ENCODE data around the gene CCDC141.

Gene CCDC141

DNA sequence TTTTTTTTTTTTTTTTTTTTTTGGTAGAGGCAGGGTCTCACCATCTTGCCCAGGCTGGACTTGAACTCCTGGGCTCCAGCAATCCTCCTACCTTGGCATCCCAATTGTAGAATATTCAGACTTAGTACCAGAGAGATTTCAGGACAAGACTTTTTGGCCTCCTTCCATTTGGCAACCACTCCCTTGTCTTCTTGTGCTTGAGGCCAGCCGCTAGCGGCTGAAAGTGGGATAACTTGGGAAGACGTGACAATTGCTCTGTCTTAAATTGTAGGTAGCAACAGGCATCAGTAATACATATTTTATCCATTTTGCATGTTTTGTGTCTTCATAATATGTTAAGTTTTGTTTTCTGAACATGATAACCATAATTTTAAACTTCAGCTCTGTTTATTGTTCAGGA is 189.4 kb downstream of the CCDC141 start:
- no peak for FAIRE-seq

DNA sequence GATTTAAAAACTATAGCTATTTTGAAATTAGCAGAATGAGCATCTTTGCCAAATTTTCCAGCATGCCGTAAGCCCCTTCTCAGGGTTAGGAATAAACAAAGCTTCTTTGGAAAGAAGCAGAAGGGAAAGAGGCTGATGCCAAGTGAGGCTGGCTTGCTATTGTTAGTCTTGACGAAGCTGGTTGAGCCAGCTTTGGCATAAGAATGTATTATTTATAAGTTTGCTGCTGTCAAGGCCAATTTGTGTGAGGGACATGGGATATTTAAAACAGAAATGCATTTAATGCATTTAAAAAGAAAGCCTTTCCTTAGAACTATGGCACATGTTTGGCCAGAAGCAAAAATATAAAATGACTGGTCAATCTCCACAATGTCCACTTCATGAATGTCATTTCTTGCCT is 190.2 kb downstream of the CCDC141 start:
- no peak for FAIRE-seq

DNA sequence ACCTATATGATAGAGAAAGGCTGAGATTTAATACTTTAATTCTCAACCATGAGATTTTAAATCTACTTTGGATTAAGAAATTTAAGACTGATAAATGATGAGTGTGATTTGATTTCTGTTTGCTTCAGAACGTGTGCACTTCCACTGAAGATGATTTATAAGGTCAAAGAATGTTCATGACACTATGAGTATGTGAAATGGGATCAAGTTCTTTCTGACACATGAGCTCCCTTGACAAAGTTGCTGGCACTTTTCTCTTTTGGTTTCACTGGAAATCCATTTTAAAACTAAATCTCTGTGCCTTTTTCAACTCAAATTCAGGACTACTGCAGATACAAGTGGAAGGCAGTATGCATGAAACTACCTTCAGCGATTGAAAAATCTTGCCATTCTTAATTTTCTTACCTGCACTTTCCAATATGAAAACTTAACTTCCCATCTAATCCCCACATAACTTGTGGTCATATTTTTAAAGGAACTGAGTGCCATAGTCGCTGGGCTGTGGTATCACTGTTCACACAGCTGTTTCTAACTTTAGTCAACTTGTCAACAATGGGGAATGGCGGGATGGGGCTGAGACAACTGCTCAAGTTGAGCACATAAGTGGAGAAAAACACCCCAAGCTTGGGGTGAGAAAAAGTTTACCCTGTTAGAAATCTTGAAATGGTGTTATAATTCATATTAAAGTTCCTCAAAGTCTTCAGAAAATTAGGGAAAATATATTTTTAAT is 190.9 kb downstream of the CCDC141 start:
- FAIRE-seq, result no peak

DNA sequence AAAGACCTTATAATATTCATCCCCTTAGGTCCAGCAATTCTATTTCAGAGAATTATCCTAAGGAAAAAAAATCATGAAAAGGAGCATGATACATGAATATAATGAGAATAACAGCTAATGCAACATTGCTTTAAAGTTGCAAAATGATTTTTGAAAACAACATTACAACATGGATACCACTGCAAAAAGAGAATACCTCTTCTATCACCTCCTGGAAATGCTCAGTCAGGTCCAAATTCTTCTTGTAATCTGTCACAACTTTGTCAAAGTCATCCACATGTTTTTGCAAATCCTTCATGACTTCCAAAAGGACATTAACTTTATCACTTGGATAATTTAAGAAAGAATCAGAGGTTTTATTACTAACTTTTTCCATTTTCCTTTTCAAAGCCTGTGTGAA is 194.8 kb downstream of the CCDC141 start:
- no peak for FAIRE-seq

DNA sequence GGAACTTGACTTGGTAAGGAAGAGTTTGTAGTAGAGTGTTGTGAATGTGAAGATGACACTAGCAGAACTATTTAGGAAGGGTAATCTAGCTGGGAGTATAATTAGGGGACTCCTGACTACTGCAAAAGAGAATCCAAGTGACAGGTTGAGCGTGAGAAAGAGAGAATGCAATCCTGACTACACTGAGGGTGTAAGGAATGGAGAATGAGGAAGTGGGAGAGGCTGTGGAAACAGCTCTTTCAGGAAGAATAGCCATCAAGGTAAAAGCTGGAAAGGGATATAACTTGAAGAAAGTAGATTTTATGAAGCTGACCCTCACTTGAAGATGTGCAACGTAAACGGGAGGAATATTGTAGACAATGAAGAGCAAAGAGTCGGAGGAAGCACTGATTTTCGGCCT is 201.6 kb downstream of the CCDC141 start:
- no peak for FAIRE-seq

DNA sequence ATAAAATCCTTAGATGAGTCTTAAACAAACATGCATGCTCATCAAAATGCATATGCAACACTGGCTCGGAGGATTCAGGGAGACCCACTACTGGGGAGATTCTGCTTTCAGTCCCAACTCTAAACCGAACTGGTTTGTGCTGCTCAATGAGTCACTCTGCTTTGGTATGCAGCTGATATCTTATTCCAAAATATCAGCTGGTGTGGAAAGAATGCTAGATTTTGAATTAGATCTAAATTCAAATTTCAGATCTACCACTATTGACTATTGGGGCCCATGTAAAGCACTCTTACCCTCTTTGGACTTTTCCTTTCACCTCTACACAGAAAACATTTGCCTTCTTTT is 203.5 kb downstream of the CCDC141 start:
- FAIRE-seq, result no peak

DNA sequence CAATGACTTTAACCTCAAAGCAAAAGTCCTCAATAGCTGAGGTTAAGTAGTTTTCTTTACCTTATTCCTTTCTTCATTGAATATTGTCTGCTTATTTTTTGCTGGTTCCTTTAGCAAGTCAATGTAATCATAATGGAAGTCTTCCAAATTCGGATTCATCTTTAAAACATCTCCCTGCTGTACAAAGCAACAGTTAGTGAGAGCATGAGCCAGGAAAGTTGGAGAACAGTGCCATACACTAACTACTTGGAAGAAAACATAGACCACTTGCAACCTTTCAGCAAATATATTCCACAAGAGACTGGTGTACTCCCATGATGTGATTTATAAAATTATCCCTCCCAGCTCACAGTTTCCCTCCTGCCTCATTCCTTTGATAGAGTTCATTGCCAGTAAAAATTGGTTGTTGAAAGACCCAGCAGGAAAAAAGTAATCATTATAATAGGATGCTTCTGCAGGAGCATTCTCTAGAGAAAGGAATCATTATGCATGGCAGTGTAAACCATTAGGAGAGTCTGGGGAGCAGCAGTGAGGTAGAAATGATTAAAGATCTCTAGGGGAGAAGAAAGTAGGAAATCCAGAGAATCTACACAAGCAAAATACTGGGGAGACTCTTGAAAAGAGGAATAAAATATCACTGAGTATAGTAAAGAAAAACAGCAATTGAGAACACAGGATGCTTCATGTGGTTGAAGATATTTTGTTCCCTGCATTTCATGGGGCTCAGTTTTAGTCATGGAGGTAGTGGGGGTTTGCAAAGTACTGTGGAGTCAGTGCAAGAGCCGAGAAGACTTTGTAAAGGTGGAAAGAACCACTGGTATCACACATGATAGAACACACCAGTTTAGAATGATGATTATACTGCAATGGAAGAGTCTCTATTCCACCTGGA is 204.1 kb downstream of the CCDC141 start:
- no peak for FAIRE-seq

DNA sequence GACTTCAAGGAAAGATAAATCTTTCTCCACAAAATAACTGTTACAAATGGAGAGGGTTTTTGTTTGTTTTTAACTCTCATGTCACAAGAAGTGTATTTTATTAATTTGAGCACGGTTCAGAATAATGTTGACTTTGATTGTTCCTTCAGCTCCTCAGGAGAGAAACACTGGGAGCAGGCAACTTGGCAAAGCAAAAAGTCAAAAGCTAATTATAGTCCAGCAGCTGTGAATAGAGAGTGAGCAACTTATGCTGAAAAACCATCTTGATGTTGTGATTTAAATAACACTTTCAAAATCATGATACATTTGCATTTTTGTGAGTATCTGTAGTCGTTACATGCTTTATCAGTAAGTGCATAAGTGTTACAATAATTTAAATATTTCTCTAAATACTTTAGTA is 205.2 kb downstream of the CCDC141 start:
- no peak for FAIRE-seq

DNA sequence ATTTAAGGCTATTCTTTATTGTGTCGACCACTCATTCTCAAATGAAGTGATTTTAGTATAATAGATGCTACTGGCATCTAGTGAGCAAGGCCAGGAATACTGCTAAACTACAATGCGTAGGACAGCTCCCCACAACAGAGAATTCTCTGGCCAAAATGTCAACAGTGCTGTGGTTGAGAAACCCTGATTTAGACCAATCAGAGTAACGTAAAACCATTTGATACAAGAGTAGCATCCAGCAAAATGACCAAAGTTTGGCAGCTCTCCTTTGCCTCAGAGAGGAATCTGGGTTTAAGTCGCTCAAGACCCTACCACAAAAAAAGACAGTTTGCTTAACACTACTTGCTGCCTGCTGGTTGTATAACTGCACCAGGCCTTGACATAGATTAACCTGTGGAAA is 205.7 kb downstream of the CCDC141 start:
- FAIRE-seq, result no peak

DNA sequence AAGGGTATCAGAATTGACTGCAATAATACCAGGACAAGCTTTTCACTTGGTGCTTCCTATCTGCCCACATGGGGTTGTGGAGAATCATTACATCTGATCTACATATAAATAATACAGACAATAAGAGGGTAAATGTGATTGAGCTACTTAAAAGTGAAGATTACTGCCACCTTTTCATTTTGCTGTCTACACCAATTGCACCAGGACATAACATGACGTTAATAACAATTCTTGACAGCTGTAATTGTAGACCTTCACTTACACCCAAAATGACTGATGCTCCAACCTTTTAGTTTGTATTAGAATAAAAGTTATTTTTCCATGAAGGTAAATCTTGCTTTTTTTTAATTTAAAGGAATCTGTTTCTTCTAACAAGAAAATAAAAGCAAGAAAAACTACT is 206.2 kb downstream of the CCDC141 start:
- FAIRE-seq, result no peak

DNA sequence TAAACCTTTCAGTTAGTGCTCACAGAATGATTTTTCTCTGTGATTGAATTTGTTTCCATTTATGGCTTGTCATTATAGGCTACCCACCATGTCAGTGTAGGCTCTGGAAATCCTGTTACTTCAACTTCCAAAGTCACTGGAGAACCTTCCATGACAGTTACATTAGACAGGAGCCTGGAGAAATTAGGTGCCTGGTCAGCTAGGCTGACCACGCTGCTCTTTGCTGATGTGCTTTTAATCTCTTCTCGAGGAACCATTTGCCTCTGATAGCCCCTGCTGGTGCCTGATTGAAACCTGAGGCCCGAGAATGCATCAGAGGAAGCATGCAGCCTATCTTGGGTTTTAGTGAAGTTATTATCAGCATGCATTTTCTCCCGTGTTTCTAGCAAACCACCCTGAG is 213.1 kb downstream of the CCDC141 start:
- no peak for FAIRE-seq

DNA sequence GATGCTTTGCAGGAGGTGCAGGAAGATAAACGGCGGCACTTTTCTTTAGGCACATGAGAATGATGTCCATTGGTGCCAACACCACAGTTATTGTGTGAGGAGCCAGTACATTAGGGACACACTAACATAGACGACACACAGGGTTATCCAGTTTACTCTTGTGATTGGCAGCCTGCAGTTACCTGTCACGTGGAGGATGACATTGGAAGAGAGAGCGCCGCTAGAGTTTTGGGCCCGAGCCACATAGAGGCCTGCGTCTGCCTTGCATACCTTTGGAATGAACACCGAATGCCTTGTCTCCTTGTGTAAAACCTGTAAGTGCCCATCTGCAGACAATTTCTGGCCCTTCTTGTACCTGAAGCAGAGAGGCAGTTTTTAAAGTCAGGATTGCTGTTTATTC is 215.9 kb downstream of the CCDC141 start:
- FAIRE-seq, result no peak

DNA sequence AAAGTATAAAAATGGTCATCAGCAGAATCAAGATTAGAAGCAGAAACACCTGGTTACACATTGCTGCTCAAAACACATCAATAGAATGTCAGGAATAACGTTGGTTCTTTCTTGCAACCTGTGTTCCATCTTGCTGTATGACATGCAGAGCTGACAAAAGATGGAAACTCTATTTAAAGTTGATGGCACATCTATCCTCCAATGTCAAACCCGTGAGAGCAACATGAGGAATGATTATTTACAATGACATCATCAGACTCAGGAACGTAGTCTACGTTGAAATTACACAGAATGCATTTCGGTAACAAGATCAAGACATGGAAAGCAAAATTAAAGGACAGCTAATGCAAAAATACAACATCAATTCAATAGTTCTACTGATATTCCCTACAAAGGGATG is 216.6 kb downstream of the CCDC141 start:
- FAIRE-seq, result no peak

DNA sequence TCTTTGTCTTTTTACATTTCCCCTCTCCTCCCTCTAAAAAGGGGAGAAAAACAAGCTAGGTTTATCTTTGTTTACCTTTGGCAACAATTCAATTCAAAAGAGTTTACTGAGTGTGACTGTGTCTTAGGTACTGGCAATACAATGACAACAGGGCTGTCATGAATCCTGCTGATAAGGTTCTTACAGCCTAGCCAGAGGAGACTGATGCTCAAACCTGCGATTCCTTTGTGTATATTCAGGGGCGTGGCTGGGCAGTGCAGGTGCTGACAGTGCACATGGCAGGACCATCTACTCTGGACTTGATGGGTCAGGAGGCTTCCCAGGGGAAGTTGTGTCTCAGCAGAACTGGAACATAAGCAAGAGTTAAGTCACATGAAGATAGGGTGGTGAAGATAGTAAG is 219.5 kb downstream of the CCDC141 start:
- FAIRE-seq, result no peak

DNA sequence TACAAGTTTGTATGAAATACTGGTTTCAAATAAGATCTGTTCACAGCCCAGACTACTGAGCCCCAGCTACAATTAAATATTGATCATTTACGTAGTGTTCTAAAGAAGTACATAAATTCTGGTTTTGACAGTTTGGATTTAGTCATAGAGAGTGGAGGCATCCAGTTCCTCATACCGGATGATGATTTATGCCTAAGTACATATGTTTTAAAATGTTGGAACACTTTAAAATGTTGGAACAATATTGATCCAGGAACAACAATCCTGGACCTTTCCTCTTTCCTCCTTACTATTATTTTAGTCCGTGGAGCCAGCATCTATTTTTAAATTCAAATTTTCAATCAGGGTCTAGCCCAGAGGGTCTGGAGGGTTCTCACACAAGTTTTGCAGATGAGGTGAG is 220.0 kb downstream of the CCDC141 start:
- FAIRE-seq, result no peak

DNA sequence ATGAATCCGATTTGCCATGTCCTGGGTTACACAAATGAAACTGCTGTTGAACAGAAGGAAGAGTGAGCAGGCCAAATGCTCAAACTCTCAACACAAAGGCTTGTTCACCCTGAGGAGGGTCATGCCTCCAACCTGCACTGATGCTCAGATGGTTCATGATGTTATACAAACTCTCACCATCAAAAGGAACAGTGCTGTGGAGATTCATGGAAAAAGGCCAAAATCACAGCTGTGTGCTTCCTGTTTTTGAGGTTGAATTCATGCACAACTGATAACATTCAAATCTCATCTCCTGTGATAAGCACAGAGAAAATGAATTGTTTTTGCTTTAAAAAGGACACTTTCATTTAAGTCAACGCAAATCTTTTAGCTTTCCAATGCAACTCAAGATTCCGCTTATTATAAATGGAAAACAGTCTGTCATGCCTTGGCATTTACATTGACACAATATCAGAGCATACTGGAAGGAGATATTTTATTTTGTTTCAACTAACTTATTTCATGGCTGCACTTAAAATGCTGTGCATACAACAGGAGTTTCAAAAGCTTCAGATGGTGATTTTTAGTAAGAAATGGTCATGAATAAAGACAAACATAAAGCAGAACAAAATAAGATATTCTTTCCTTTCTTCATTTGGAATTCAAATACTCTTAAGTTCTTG is 220.5 kb downstream of the CCDC141 start:
- no peak for FAIRE-seq

DNA sequence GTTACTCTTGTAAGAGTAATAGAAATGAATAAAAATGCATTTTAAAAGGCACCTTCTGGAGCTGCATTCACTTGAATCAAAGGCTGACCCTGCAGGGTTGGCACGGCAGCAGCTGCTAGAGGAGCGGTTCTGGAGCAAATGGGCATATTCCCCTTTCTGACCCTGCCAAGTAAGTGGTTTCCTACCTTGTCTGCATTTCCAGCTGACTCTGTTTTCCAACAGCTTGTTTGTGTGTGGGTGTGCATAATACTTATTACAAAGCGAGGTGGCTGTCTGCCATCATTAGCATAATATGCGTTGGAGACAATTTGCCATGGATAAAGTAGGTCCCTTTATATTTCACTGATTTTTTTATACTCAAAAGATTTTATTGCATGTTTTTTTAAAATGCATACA is 221.5 kb downstream of the CCDC141 start:
- FAIRE-seq, result no peak

DNA sequence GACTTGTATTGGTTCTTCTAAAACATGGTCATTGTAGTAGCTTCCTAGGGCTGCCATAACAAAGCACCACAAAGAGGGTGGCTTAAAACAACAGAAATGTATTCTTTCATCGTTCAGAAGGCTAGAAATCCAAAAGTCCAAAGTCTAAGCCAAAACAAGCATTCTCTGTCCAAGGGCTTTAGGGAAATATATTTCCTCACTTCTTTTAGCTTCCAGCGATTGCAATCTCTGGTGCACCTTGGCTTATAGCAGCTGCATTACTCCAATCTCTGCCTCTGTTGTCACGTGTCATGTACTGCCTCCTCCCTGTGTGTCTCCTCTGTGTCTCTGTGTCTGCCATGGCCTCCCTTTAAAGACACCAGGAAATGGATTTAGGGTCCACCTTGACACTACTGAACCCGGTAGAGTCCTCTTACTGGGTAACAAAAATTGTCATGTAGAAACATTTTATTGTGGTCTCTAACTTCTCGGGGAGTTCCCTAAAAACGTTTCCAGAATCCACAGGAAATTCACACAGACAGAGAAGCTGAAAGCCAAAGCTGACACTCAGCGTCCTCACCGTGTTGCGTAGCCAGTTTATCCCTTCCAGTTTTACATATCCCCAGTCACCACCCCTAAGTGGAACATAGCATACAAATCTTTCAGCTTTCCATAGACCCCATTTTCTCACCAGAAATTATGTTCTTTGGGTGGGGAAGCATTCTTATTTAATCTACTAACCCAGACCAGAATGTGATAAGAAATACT is 222.0 kb downstream of the CCDC141 start:
- FAIRE-seq, result no peak

DNA sequence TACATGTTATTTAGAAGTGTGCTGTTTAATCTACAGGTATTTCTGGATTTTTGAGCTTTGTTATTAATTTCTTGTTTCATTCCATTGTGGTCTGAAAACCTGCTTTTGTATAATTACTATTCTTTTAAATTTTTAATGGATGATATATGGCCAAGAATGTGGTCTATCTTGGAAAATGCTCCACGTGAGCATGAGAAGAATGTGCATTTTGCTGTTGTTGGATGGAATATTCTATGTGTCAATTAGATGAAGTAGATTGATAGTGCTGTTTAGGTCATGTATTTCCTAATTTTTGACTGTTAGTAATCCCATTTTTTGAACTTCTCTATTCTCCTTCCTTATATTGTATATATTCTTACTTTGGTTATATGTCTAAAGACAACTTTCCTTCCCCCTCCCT is 222.8 kb downstream of the CCDC141 start:
- FAIRE-seq, result no peak

DNA sequence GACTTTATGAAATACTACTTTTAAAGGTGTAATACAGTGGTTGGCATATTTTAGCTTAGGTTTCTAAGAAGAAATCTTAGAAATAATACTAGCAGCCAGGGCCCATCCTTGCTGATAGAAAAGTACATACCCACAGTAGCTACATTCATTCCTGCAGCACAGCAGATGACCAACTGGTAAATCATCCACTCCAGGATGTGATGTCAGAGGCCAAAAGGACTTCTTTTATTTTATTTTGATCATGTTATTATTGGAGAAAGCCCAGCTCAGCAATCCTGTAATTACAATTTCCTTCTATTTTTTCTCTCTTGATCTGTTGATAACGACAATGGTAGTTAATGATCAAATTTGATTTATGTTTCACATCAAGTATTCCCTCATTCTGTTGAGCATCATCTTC is 224.8 kb downstream of the CCDC141 start:
- no peak for FAIRE-seq

DNA sequence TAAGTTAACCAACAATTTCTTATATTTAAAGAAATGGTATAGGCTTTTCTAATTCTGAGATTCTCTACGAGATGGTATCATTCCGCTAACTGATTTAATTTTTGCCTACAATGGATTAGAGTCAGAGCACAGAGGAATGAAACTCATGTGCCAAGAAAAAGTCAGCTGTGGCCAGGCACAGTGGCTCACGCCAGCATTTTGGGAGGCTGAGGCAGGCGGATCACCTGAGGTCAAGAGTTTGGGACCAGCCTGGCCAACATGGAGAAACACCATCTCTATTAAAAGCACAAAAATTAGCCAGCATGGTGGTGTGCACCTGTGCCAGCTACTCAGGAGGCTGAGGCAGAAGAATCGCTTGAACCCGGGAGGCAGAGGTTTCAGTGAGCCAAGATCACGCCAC is 225.8 kb downstream of the CCDC141 start:
- FAIRE-seq, result no peak

DNA sequence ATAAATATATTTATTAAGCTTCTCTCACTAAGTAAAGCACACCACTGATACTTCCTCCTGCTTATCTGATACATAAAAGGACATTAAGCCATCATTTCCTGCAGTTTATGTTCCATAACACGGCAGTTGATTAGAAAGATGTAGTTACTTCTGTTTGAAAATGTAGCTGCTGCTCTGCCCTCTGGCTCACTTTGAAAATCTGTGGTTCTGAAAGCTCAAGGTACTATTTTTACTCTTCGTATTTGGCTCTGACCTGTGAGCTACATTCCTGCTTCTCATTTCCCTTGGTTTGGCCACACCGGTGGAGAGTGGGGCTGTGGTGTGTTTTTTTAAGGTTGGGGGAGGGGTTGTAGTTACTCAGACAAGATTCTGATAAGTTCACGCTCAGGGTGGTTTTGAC is 229.9 kb downstream of the CCDC141 start:
- no peak for FAIRE-seq

DNA sequence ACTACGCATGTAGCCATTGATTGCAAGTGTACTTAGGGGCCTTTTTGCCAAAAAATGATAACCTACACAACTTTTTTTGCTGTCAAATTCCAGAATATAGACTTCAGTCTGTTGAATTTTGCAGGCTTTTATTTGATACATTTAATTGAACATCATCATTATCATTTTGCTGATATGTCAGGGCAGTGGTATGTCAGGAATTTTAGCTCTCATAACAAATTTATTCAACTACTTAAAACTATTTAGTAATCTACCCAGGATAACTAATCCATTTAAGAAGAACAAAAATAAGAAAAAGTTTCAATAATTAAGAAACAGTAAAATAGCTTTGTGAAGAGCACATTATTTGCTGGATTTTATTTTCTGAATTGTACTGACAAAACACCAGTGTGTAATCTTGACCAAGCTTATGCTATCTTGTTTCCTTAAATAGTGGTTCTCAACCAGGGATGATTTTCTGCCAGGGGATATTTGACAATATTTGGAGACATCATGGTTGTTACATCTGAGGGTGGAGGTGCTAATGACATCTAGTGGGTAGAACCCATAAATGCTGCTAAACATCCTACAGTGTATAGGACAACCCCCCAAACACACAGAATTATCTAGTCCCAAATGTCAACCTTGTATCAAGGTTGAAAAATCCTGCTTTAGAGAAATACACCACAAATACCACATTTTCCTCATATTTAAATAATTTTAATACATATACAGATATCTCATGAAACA is 230.6 kb downstream of the CCDC141 start:
- FAIRE-seq, result no peak

All from G401.6 (cell line).